H1 (cell line): ENCODE measurements around the gene SRSF1. TPM values are rescaled to one million over a fixed set of nuclear protein-coding genes. Genes with fewer than 3 reads are reported as not detected.

Experiments used
- CTCF ChIA-PET: fragments of 300-600 bp; sonication (Branson Sonifier 250); formaldehyde crosslinking; loops from one replicate; lab custom pipeline; 2021; ENCODE audit not compliant: partially characterized antibody; lab: Charles Lee
- POLR2A ChIA-PET: fragments of 300-600 bp; sonication (Branson Sonifier 250); formaldehyde crosslinking; loops from one replicate; lab custom pipeline; 2021; ENCODE audit warnings: inconsistent platforms; ENCODE audit not compliant: partially characterized antibody; lab: Charles Lee
- DNase-seq, 2 experiments: peaks; one replicate each; pipeline versions ENCODE4 v3.0.0 to v3.0.0-alpha.2; 2010 to 2022; ENCODE audit warnings: low spot score in 2 of 2, low read depth in 1 of 2, mixed read lengths in 1 of 2
- FAIRE-seq: peaks from 2 replicates; lab custom pipeline; 2011; peaks lifted over from hg19 to GRCh38; lab: Jason Lieb, UNC
- H2AFZ ChIP-seq: 2 replicates; pipeline ENCODE4 v1.8.1; 2012; ENCODE audit warnings: low read length, inconsistent platforms
- H2AK5ac ChIP-seq: 2 replicates; pipeline ENCODE4 v1.6.1; 2013; ENCODE audit warnings: low read depth, low read length
- H2BK120ac ChIP-seq: replicated peaks from 2 replicates; pipeline ENCODE3; 2013; ENCODE audit warnings: low read depth, low read length, inconsistent platforms
- H2BK12ac ChIP-seq: 2 replicates; pipeline ENCODE4 v1.6.1; 2013; ENCODE audit warnings: low read depth, low read length
- H2BK15ac ChIP-seq: 2 replicates; pipeline ENCODE4 v1.6.1; 2013; ENCODE audit warnings: low read length
- H2BK20ac ChIP-seq: 2 replicates; pipeline ENCODE4 v1.6.1; 2013; ENCODE audit warnings: low read length
- H2BK5ac ChIP-seq: 2 replicates; pipeline ENCODE4 v1.6.1; 2013; ENCODE audit warnings: low read depth, low read length
- H3K14ac ChIP-seq: 2 replicates; pipeline ENCODE4 v1.6.1; 2013; ENCODE audit warnings: inconsistent platforms; ENCODE audit not compliant: insufficient read length
- H3K18ac ChIP-seq: 2 replicates; pipeline ENCODE4 v1.6.1; 2013; ENCODE audit warnings: low read length; ENCODE audit errors: extremely low read depth
- H3K23ac ChIP-seq: 2 replicates; pipeline ENCODE4 v1.6.1; 2013; ENCODE audit warnings: inconsistent platforms; ENCODE audit not compliant: insufficient read length
- H3K23me2 ChIP-seq: 2 replicates; pipeline ENCODE4 v1.6.1; 2013; ENCODE audit warnings: low read depth, low read length
- H3K27ac ChIP-seq: 2 replicates; pipeline ENCODE4 v1.6.1; 2011; ENCODE audit warnings: low read depth, low read length, inconsistent platforms
- H3K27me3 ChIP-seq, 4 experiments: replicated peaks in 1 of 4; 1 replicate in 1 of 4; 2 replicates in 3 of 4; pipeline versions ENCODE4 v1.6.1 to v1.8.1; 2011 to 2013; ENCODE audit warnings: low read length in 3 of 4, mild to moderate bottlenecking in 3 of 4, inconsistent platforms in 2 of 4, mixed read lengths in 2 of 4, moderate library complexity in 1 of 4; ENCODE audit not compliant: control insufficient read depth in 3 of 4, insufficient read depth in 3 of 4; ENCODE audit errors: extremely low read depth in 1 of 4
- H3K36me3 ChIP-seq, 4 experiments: 2 replicates each; pipeline versions ENCODE4 v1.6.1 to v1.8.1; 2011 to 2013; ENCODE audit warnings: mild to moderate bottlenecking in 4 of 4, low read length in 3 of 4, moderate library complexity in 2 of 4, control low read depth in 1 of 4, inconsistent platforms in 1 of 4; ENCODE audit not compliant: insufficient read depth in 4 of 4, control insufficient read depth in 2 of 4
- H3K4ac ChIP-seq: replicated peaks from 2 replicates; pipeline ENCODE3; 2013; ENCODE audit warnings: low read length, low read depth, mixed read lengths, inconsistent platforms; ENCODE audit not compliant: insufficient read length
- H3K4me1 ChIP-seq, 4 experiments: replicated peaks in 1 of 4; 1 replicate in 1 of 4; 2 replicates in 3 of 4; pipeline versions ENCODE4 v1.6.1 to v1.8.1; 2011 to 2013; ENCODE audit warnings: low read length in 3 of 4, inconsistent platforms in 2 of 4, mixed read lengths in 1 of 4; ENCODE audit not compliant: insufficient read depth in 4 of 4, control insufficient read depth in 3 of 4
- H3K4me2 ChIP-seq, 2 experiments: 2 replicates each; pipeline versions ENCODE4 v1.6.1 to v1.8.1; 2011 to 2013; ENCODE audit warnings: low read depth in 2 of 2, low read length in 2 of 2, control low read depth in 1 of 2, inconsistent platforms in 1 of 2, mild to moderate bottlenecking in 1 of 2; ENCODE audit not compliant: insufficient read depth in 1 of 2
- H3K4me3 ChIP-seq, 4 experiments: fragments of 200-600, 300-600 bp in 1 of 4; sonication (generic), shearing (Covaris generic), sonication (Bioruptor Twin) in 1 of 4; 2 replicates each; pipeline versions ENCODE4 v1.5.1 to v1.8.1; 2011 to 2016; ENCODE audit warnings: low read length in 4 of 4, low read depth in 3 of 4, control low read depth in 2 of 4, inconsistent platforms in 2 of 4, mild to moderate bottlenecking in 2 of 4, mixed read lengths in 1 of 4, moderate library complexity in 1 of 4; ENCODE audit not compliant: insufficient read depth in 2 of 4; ENCODE audit errors: extremely low read depth in 1 of 4
- H3K56ac ChIP-seq: replicated peaks from 2 replicates; pipeline ENCODE3; 2013; ENCODE audit warnings: low read depth, mild to moderate bottlenecking, mixed read lengths, low read length, inconsistent platforms; ENCODE audit not compliant: insufficient read length
- H3K79me1 ChIP-seq: 2 replicates; pipeline ENCODE4 v1.6.1; 2013; ENCODE audit warnings: low read depth, low read length, control low read depth
- H3K79me2 ChIP-seq, 2 experiments: 2 replicates each; pipeline versions ENCODE4 v1.6.1 to v1.8.1; 2012 to 2013; ENCODE audit warnings: low read length in 2 of 2, mild to moderate bottlenecking in 2 of 2, inconsistent platforms in 1 of 2; ENCODE audit not compliant: insufficient read depth in 2 of 2, control insufficient read depth in 1 of 2
- H3K9ac ChIP-seq, 4 experiments: replicated peaks in 1 of 4; 1 replicate in 1 of 4; 2 replicates in 3 of 4; pipeline versions ENCODE4 v1.6.1 to v1.8.1; 2011 to 2013; ENCODE audit warnings: low read depth in 3 of 4, low read length in 3 of 4, control low read depth in 2 of 4, mild to moderate bottlenecking in 2 of 4, moderate library complexity in 2 of 4, inconsistent platforms in 1 of 4; ENCODE audit errors: extremely low read depth in 1 of 4
- H3K9me3 ChIP-seq, 2 experiments: 2 replicates each; pipeline versions ENCODE4 v1.6.1 to v1.8.1; 2012 to 2013; ENCODE audit warnings: mild to moderate bottlenecking in 2 of 2, moderate library complexity in 2 of 2, control low read depth in 1 of 2, inconsistent platforms in 1 of 2, low read depth in 1 of 2, low read length in 1 of 2, mixed read lengths in 1 of 2; ENCODE audit not compliant: insufficient read depth in 2 of 2
- H4K20me1 ChIP-seq, 2 experiments: replicated peaks in 1 of 2; 2 replicates each; pipeline versions ENCODE3 to v1.8.1; 2011 to 2013; ENCODE audit warnings: inconsistent platforms in 2 of 2, low read length in 2 of 2, mild to moderate bottlenecking in 1 of 2; ENCODE audit not compliant: insufficient read depth in 2 of 2, control insufficient read depth in 1 of 2
- H4K5ac ChIP-seq: 2 replicates; pipeline ENCODE4 v1.6.1; 2013; ENCODE audit warnings: low read length, low read depth, mixed read lengths, inconsistent platforms; ENCODE audit not compliant: insufficient read length
- H4K8ac ChIP-seq: 2 replicates; pipeline ENCODE4 v1.8.0; 2013; ENCODE audit warnings: mild to moderate bottlenecking, moderate library complexity, low read length, inconsistent platforms; ENCODE audit not compliant: insufficient read depth; ENCODE audit errors: extremely low read depth
- H4K91ac ChIP-seq: replicated peaks from 2 replicates; pipeline ENCODE3; 2013; ENCODE audit warnings: low read length, mixed read lengths, inconsistent platforms; ENCODE audit not compliant: insufficient read length
- CHD1 ChIP-seq: IDR thresholded peaks from 2 replicates; pipeline ENCODE4 v1.6.1; 2012; ENCODE audit warnings: low read depth, low read length, improper control_type of control experiment
- CHD2 ChIP-seq: IDR thresholded peaks from 2 replicates; pipeline ENCODE4 v1.6.1; 2012; ENCODE audit warnings: low read length, improper control_type of control experiment
- EGR1 ChIP-seq: IDR thresholded peaks from 2 replicates; pipeline ENCODE4 v1.6.1; 2011; ENCODE audit warnings: low read depth, low read length, borderline replicate concordance
- FOSL1 ChIP-seq: IDR thresholded peaks from 2 replicates; pipeline ENCODE4 v1.6.1; 2011; ENCODE audit warnings: mild to moderate bottlenecking, low read depth, low read length, moderate library complexity; ENCODE audit not compliant: insufficient read depth
- KDM4A ChIP-seq: IDR thresholded peaks from one replicate; pipeline ENCODE4 v1.7.1; 2012; ENCODE audit warnings: low read depth, mild to moderate bottlenecking, moderate library complexity, low read length, inconsistent platforms; ENCODE audit not compliant: severe bottlenecking
- POLR2A ChIP-seq, 2 experiments: IDR thresholded peaks; 1 replicate in 1 of 2; 2 replicates in 1 of 2; pipeline ENCODE4 v1.6.1; 2011; ENCODE audit warnings: low read depth in 2 of 2, low read length in 2 of 2, mild to moderate bottlenecking in 2 of 2; ENCODE audit errors: control extremely low read depth in 1 of 2
- POLR2AphosphoS5 ChIP-seq: IDR thresholded peaks from 2 replicates; pipeline ENCODE4 v1.6.1; 2011; ENCODE audit warnings: low read depth, low read length
- SIN3A ChIP-seq, 2 experiments: IDR thresholded peaks in 1 of 2; conservative IDR thresholded peaks in 1 of 2; 2 replicates each; pipeline ENCODE4 v1.6.1; 2011 to 2012; ENCODE audit warnings: low read length in 2 of 2, improper control_type of control experiment in 1 of 2, low read depth in 1 of 2, mild to moderate bottlenecking in 1 of 2
- SIRT6 ChIP-seq: IDR thresholded peaks from one replicate; pipeline ENCODE4 v1.7.1; 2012; ENCODE audit warnings: low read length, inconsistent platforms
- SUZ12 ChIP-seq: fragments of 200-600 bp; sonication (generic); IDR thresholded peaks from 2 replicates; pipeline ENCODE4 v1.6.1; 2012; ENCODE audit warnings: mild to moderate bottlenecking, inconsistent platforms, low read length, moderate library complexity, mixed read lengths
- TAF7 ChIP-seq: optimal IDR thresholded peaks from 2 replicates; pipeline ENCODE3; 2011; ENCODE audit warnings: low read depth, mild to moderate bottlenecking, inconsistent platforms, low read length, moderate library complexity, borderline replicate concordance
- YY1 ChIP-seq: IDR thresholded peaks from 2 replicates; pipeline ENCODE4 v1.6.1; 2011; ENCODE audit warnings: low read depth, mild to moderate bottlenecking, low read length
- WGBS, 2 experiments: shearing (Covaris generic) in 1 of 2; methylation state at CpG; one replicate each; pipeline versions ENCODE4 v1.1.6 to v1.1.7; 2013 to 2015; ENCODE audit warnings: low lambda C conversion rate in 2 of 2, mixed read lengths in 2 of 2, inconsistent platforms in 1 of 2, low coverage in 1 of 2, missing lambda C conversion rate in 1 of 2; ENCODE audit not compliant: insufficient replicate concordance in 2 of 2, insufficient coverage in 1 of 2, insufficient read length in 1 of 2; ENCODE audit errors: extremely low coverage in 1 of 2, missing lambda C conversion rate in 1 of 2; 5-methylcytosine and 5-hydroxymethylcytosine counted together
- polyA plus RNA-seq, 7 experiments: library from polyadenylated mRNA; depleted of rRNA in 3 of 7; stranded (reverse) in 5 of 7; unstranded in 2 of 7; fragments of >200 nt in 5 of 7; fragments of 200-250 nt in 2 of 7; gene quantifications; 1 replicate in 5 of 7; 2 replicates in 1 of 7; 4 replicates in 1 of 7; pipeline versions ENCODE4 v1.2.1 to v1.2.3, GENCODE V29; 2011 to 2013; ENCODE audit warnings: missing spikeins in 2 of 7, mixed read lengths in 2 of 7
- total RNA-seq: library from RNA; stranded (reverse); fragmentation: NEBNext Ultra II Directional; extraction: Animal tissue kit (Norgen Biotek cat#: 25700); gene quantifications from 2 replicates; pipeline ENCODE4 v1.2.1, GENCODE V29; 2021

The SRSF1 gene
- total and polyA plus RNA-seq, 2 of the 8 experiments (the other 6 are each of a cell fraction or from before 2014, with no cell fraction given), result 149 to 429 TPM

- peaks cover 12% of the 10 kb centered on the region for H3K23me2 ChIP-seq
- H3K4me2 ChIP-seq, result peak overlapping the region; percentile 87 to 94
- no peak overlapping the region for H2BK15ac ChIP-seq
- H2BK12ac ChIP-seq, result peak overlapping the region; percentile 84; the same call in 1 of the 2 replicates
- H3K4me3 ChIP-seq, result peak overlapping the region; percentile 87 to 98 (median 94)
- H3K36me3 ChIP-seq, result peaks cover 13 to 49% (median 32%) of the 10 kb centered on the region in 4 experiments
- H2BK5ac ChIP-seq, result peak overlapping the region; percentile 99; the same call in 1 of the 2 replicates
- peak overlapping the region; percentile 96 for H3K56ac ChIP-seq
- no peak overlapping the region for H3K14ac ChIP-seq
- H2AFZ ChIP-seq, result no peak overlapping the region
- H2BK20ac ChIP-seq, result no peak overlapping the region
- peak overlapping the region; percentile 98 for H4K91ac ChIP-seq
- peak overlapping the region; percentile 88 for H3K4ac ChIP-seq
- no peaks in the 10 kb centered on the region for H3K27me3 ChIP-seq
- FAIRE-seq (no peak), DNase-seq (no peak)
- H3K23ac ChIP-seq, result no peak overlapping the region
- no peak overlapping the region for H2BK120ac ChIP-seq
- ChIA-PET CTCF (interaction anchor here (0.6 to 1.7 kb wide), 9 partner anchors 9 to 135 kb away, joined by 3 to 6 read pairs (median 3); no protein-coding TSS in a partner anchor), POLR2A (interaction anchor here (0.6 to 28.0 kb wide), 27 partner anchors 12 to 164 kb away, joined by 3 to 672 read pairs (median 6); partner anchors contain the start of genes CUEDC1, DYNLL2, MRPS23 and VEZF1)
- H4K5ac ChIP-seq, result peak overlapping the region; percentile 97
- no peaks in the 10 kb centered on the region for H3K9me3 ChIP-seq
- WGBS, 2 experiments, result 9% methylated on average over 35 of the region's 36 CpGs; no CpG with 5 or more reads in 1 of the 2 experiments
- H4K8ac ChIP-seq, result peak overlapping the region; percentile 100; the same call in 1 of the 2 replicates
- H3K27ac ChIP-seq, result peak overlapping the region; percentile 100
- H3K79me2 ChIP-seq, result peaks cover 11 to 53% of the 10 kb centered on the region in 2 experiments
- H3K4me1 ChIP-seq, result peaks cover 0 to 11% (median 5%) of the 10 kb centered on the region in 4 experiments; a peak in 4 of 7 replicates
- peak overlapping the region; percentile 82; the same call in 1 of the 2 replicates for H2AK5ac ChIP-seq
- no peaks in the 10 kb centered on the region; the same call in 1 of the 2 replicates for H3K79me1 ChIP-seq
- peaks cover 9 to 11% of the 10 kb centered on the region in 2 experiments for H4K20me1 ChIP-seq
- H3K9ac ChIP-seq, result peak overlapping the region; percentile 94 to 100 (median 100)
- peak overlapping the region; percentile 99 for H3K18ac ChIP-seq
- TF ChIP-seq CHD1 (0 out of 2 replicates have a peak, but pooled peaks have one; percentile 39), SIN3A (conservative IDR thresholded peaks at IDR 0.05 in 1 of 2, IDR thresholded peaks at IDR 0.05 in 1 of 2; ENCODE audit: low read depth in 1 of 2, low read length in 2 of 2) (peak; percentile 9 to 40; a peak in 1 of 4 replicates), EGR1 (no peak), KDM4A (no peak), POLR2A (IDR thresholded peaks at IDR 0.05; ENCODE audit: control extremely low read depth in 1 of 2, low read depth in 2 of 2, low read length in 2 of 2) (no peak), POLR2AphosphoS5 (no peak), SIRT6 (no peak), CHD2 (no peak), SUZ12 (no peak), FOSL1 (no peak), YY1 (no peak), TAF7 (peak; percentile 26)
Observed at GRCh38 chr17:58005728-58006559, 1.1 kb downstream of the SRSF1 start.
